Measurements from ENCODE around the gene AFG3L2. TPM values are rescaled to one million over a fixed set of nuclear protein-coding genes. Genes with fewer than 3 reads are reported as not detected.
A peak's percentile ranks its signal among the peaks of the same experiment; 100 is the strongest.

The AFG3L2 gene
- total RNA-seq, 1 donor from 2014 or later, result 136 TPM

- H3K4me1 ChIP-seq, result peaks cover 72% of the 10 kb centered on the region
- intact Hi-C loops (cut with micrococcal nuclease), result no loop called here
- peak overlapping the region; percentile 81 for H3K4me3 ChIP-seq
- H3K27me3 ChIP-seq (ENCODE audit: low read depth), result no peaks in the 10 kb centered on the region
- H3K9me3 ChIP-seq (replicated peaks), result peaks cover 9% of the 10 kb centered on the region
- DNase-seq, result no peak
- peaks cover 43% of the 10 kb centered on the region for H3K36me3 ChIP-seq
- peak overlapping the region; percentile 98 for H3K27ac ChIP-seq (replicated peaks)
- TF ChIP-seq, protein P1, sequence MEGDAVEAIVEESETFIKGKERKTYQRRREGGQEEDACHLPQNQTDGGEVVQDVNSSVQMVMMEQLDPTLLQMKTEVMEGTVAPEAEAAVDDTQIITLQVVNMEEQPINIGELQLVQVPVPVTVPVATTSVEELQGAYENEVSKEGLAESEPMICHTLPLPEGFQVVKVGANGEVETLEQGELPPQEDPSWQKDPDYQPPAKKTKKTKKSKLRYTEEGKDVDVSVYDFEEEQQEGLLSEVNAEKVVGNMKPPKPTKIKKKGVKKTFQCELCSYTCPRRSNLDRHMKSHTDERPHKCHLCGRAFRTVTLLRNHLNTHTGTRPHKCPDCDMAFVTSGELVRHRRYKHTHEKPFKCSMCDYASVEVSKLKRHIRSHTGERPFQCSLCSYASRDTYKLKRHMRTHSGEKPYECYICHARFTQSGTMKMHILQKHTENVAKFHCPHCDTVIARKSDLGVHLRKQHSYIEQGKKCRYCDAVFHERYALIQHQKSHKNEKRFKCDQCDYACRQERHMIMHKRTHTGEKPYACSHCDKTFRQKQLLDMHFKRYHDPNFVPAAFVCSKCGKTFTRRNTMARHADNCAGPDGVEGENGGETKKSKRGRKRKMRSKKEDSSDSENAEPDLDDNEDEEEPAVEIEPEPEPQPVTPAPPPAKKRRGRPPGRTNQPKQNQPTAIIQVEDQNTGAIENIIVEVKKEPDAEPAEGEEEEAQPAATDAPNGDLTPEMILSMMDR (IDR thresholded peaks at IDR 0.05; ENCODE audit: borderline replicate concordance), result no peak
Observed at GRCh38 chr18:12310762-12311161, 66.3 kb downstream of the AFG3L2 start.

DNA sequence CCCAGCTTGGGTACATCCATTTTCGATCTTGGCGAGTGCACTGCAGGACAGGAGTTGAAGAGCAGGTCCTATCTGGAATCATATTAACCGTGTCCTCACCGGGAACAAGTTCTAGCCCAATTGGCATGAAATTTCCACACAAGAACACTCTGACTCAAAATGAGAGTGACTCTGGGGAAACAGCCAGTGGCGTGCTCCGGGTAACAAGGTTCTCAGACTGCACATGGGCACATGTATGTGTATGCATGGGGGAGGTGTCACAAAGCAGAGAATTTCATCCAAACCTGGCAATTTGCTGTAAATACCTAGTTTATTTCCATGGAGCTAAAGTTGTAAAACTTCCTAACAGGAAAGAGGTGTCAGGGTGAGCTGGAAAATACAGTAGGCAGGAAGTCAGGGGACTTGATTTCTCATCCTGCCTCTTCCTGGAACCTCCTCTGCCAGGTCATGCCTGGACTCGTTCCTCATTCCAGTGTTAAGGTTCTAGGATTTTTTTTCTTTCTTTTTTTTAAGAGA, 67.3 kb downstream of the AFG3L2 start:
- DNase-seq, result no peak
- Histone ChIP-seq H3K27ac (replicated peaks) (peak overlapping the region; percentile 98), H3K36me3 (peaks cover 43% of the 10 kb centered on the region), H3K27me3 (ENCODE audit: low read depth) (no peaks in the 10 kb centered on the region), H3K4me3 (peak overlapping the region; percentile 81), H3K4me1 (peaks cover 61% of the 10 kb centered on the region), H3K9me3 (replicated peaks) (peaks cover 9% of the 10 kb centered on the region)
- intact Hi-C loops (cut with micrococcal nuclease), result no loop called here
- TF ChIP-seq, protein P1 (IDR thresholded peaks at IDR 0.05; ENCODE audit: borderline replicate concordance), result no peak

- TF ChIP-seq, protein P1 (IDR thresholded peaks at IDR 0.05; ENCODE audit: borderline replicate concordance), result no peak
- peak overlapping the region; percentile 81 for H3K4me3 ChIP-seq
- H3K4me1 ChIP-seq, result peaks cover 49% of the 10 kb centered on the region
- H3K27ac ChIP-seq (replicated peaks), result peak overlapping the region; percentile 98
- H3K9me3 ChIP-seq (replicated peaks), result peaks cover 9% of the 10 kb centered on the region
- H3K36me3 ChIP-seq, result peaks cover 35% of the 10 kb centered on the region
- intact Hi-C loops (cut with micrococcal nuclease), result no loop called here
- peak; percentile 89 for DNase-seq
- H3K27me3 ChIP-seq (ENCODE audit: low read depth), result no peaks in the 10 kb centered on the region
Observed at GRCh38 chr18:12308386-12309100, 68.5 kb downstream of the AFG3L2 start.

GRCh38 chr18:12307701-12308385, 69.2 kb downstream of the AFG3L2 start, which contains the start of gene TUBB6:
Gene TUBB6, plus strand, starts transcription at chr18:12308241. Its CDS starts 52 bp downstream, at chr18:12308293.
- intact Hi-C loops (cut with micrococcal nuclease), result no loop called here

More at GRCh38 chr18:12307701-12308385, 69.2 kb downstream of the AFG3L2 start, which contains the start of gene TUBB6:
- peak; percentile 79 for DNase-seq
- Histone ChIP-seq H3K27ac (replicated peaks) (peak within 1 kb of the TSS; percentile 98), H3K4me1 (peaks cover 44% of the 10 kb centered on the region), H3K9me3 (replicated peaks) (peaks cover 9% of the 10 kb centered on the region), H3K27me3 (ENCODE audit: low read depth) (no peaks in the 10 kb centered on the region), H3K4me3 (peak within 1 kb of the TSS; percentile 81), H3K36me3 (peaks cover 28% of the 10 kb centered on the region)
- TF ChIP-seq, protein P1 (IDR thresholded peaks at IDR 0.05; ENCODE audit: borderline replicate concordance), result peak; percentile 23

Measured in left ventricle myocardium inferior (tissue), 1 donor.